Measurements from ENCODE around the gene ITIH4.

DNA sequence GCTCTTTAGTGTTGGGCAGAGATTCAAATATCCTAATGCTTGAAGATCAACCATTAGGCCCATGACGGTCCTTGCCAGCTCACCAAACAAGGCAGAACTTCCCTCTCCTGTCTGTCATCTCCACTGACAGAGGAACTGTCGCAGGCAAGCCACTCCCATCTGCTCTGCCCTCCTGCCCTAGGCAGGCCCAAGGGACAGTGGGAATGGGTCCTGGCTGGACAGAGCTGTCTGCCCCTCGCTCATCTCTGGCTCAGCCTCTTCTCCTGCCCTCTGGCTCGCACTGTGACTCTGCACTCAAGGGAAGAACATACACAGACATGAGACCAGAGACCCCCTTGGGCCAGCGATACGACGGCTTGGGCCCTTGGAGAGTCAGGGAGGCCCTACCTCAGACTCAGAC lies 12.0 kb upstream of the ITIH4 start:
- no peak for TF ChIP-seq CTCF (IDR thresholded peaks at IDR 0.05)
- no peak for TF ChIP-seq POLR2A (IDR thresholded peaks at IDR 0.05)
- TF ChIP-seq POLR2AphosphoS5 (IDR thresholded peaks at IDR 0.05) = no peak

All from upper lobe of left lung (tissue), 4 donors.